Small intestine (tissue), 7 donors: ENCODE results near the gene TANGO6. TPM values are rescaled to one million over a fixed set of nuclear protein-coding genes. Genes with fewer than 3 reads are reported as not detected.

Experiments used
- DNase-seq, 2 donors: peaks; one replicate each; pipeline versions ENCODE4 v3.0.0 to v3.0.0-alpha.2; 2013
- FAIRE-seq: peaks from 2 replicates; lab custom pipeline; 2012; peaks lifted over from hg19 to GRCh38; lab: Jason Lieb, UNC
- H3K27ac ChIP-seq, 3 donors: one replicate each; pipeline ENCODE4 v1.5.1; 2013; ENCODE audit warnings: low read length in 2 of 3, mild to moderate bottlenecking in 2 of 3, control low read depth in 1 of 3, inconsistent platforms in 1 of 3, low read depth in 1 of 3, moderate library complexity in 1 of 3
- H3K27me3 ChIP-seq, 3 donors: one replicate each; pipeline ENCODE4 v1.6.1; 2013; ENCODE audit warnings: low read length in 3 of 3, inconsistent platforms in 1 of 3; ENCODE audit not compliant: control insufficient read depth in 3 of 3, insufficient read depth in 3 of 3
- H3K36me3 ChIP-seq, 3 donors: one replicate each; pipeline ENCODE4 v1.6.1; 2013; ENCODE audit warnings: low read length in 3 of 3, inconsistent platforms in 1 of 3, low read depth in 1 of 3, mild to moderate bottlenecking in 1 of 3, moderate library complexity in 1 of 3; ENCODE audit not compliant: control insufficient read depth in 3 of 3, insufficient read depth in 2 of 3
- H3K4me1 ChIP-seq, 3 donors: one replicate each; pipeline ENCODE4 v1.6.1; 2013; ENCODE audit warnings: low read length in 2 of 3, inconsistent platforms in 1 of 3, low read depth in 1 of 3, mild to moderate bottlenecking in 1 of 3, moderate library complexity in 1 of 3; ENCODE audit not compliant: control insufficient read depth in 3 of 3, insufficient read depth in 2 of 3
- H3K4me3 ChIP-seq, 3 donors: one replicate each; pipeline ENCODE4 v1.5.1; 2013; ENCODE audit warnings: low read length in 3 of 3, control low read depth in 1 of 3, inconsistent platforms in 1 of 3, low read depth in 1 of 3, mild to moderate bottlenecking in 1 of 3, moderate library complexity in 1 of 3
- H3K9me3 ChIP-seq, 2 donors: one replicate each; pipeline ENCODE4 v1.6.1; 2013; ENCODE audit warnings: low read depth in 1 of 2, low read length in 1 of 2; ENCODE audit not compliant: control insufficient read depth in 2 of 2, insufficient read depth in 1 of 2
- WGBS, 3 donors: extraction: QIAGEN DNeasy Blood & Tissue Kit; methylation state at CpG; one replicate each; pipeline ENCODE4 v1.1.7; 2013; 5-methylcytosine and 5-hydroxymethylcytosine counted together
- polyA plus RNA-seq, 4 donors: library from polyadenylated mRNA; stranded (reverse) in 3 of 4; unstranded in 1 of 4; fragments of 200-250 nt in 3 of 4; fragments of 120-200 nt in 1 of 4; gene quantifications; one replicate each; pipeline versions ENCODE4 v1.2.1 to v1.2.3, GENCODE V29; 2013
- donor health status: healthy with polysubstance abuse.
- donor health status: control.
- donor health status: control.
- donor health status: Bipolar disorder and iron deficiency.
- donor health status: healthy.

TANGO6 gene
- polyA plus RNA-seq, 4 donors, result 0.67 to 7.7 (median 2.9) TPM

GRCh38 chr16:68869492-68870088 lies 26.3 kb downstream of the TANGO6 start:
- H3K9me3 ChIP-seq, result peaks cover 0 to 13% of the 10 kb centered on the region in 2 donors
- H3K4me3 ChIP-seq, result no peak overlapping the region
- FAIRE-seq (no peak), DNase-seq (peak in 1 of 2 donors; percentile 34)
- WGBS, 3 donors, result 84 to 85% (median 84%) methylated on average over 4 of the region's 4 CpGs
- H3K27ac ChIP-seq, result no peak overlapping the region
- H3K36me3 ChIP-seq, result peaks cover 0 to 12% (median 0%) of the 10 kb centered on the region in 3 donors
- H3K4me1 ChIP-seq, result peaks cover 0 to 4% (median 2%) of the 10 kb centered on the region in 3 donors
- H3K27me3 ChIP-seq, result no peaks in the 10 kb centered on the region

DNA sequence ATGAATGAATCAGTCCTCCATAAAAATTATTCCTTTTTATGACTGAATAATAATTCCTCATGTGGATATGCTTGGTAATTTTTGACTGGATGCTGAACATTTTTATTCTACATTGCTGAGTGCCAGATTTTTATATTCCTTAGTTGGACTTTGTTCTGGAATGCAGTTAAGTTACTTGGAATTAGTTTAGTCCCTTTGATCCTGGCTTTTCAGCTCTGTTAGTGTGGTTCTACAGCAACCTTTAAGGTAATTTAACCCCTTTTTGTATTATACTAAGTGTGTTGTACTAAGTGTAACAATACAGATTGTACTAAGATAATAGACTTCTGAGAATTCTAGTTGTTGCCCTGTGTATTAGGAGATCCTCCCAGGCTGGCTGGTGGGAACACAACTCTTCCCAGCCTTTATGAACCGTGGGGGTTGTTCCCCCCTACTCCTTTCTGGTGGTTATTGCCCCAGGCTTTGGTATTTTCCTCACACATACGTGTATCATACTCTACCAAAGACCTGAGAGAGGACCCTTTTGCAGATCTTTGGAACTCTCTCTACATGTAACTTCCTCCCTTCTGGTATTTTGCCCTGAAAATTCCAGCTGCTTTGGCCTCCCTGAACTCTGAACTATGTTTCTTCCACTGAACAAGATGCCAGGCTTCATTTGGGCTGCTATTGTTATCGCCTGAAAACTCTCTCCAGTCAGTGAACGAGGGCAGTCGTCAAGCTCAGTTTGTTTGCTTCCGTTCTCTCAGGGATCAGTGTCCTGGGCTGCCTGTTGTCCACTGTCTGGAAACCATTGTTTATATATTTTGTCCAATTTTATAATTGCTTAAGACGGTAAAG lies 30.5 kb downstream of the TANGO6 start:
- Histone ChIP-seq H3K4me3 (no peak overlapping the region), H3K4me1 (peaks cover 0 to 4% (median 2%) of the 10 kb centered on the region in 3 donors), H3K27me3 (no peaks in the 10 kb centered on the region), H3K27ac (no peak overlapping the region), H3K36me3 (peaks cover 0 to 11% (median 2%) of the 10 kb centered on the region in 3 donors), H3K9me3 (peaks cover 0 to 13% of the 10 kb centered on the region in 2 donors)
- no peak for FAIRE-seq
- DNase-seq, result peak; percentile 53 to 74
- 46 to 64% (median 60%) methylated on average over 7 of the region's 7 CpGs for WGBS, 3 donors

- FAIRE-seq, result no peak
- WGBS, 3 donors, result 88 to 100% (median 100%) methylated on average over 2 to 3 of the region's 4 CpGs
- H3K36me3 ChIP-seq, result peaks cover 0 to 19% (median 2%) of the 10 kb centered on the region in 3 donors
Observed at GRCh38 chr16:68875871-68876270, 32.5 kb downstream of the TANGO6 start.

GRCh38 chr16:68883685-68884084 lies 40.4 kb downstream of the TANGO6 start:
- H3K9me3 ChIP-seq, result no peaks in the 10 kb centered on the region
- 93 to 95% (median 93%) methylated on average over 6 of the region's 6 CpGs for WGBS, 3 donors
- H3K4me3 ChIP-seq, result no peak overlapping the region
- no peak for FAIRE-seq
- H3K27me3 ChIP-seq, result no peaks in the 10 kb centered on the region
- H3K36me3 ChIP-seq, result peaks cover 0 to 14% (median 3%) of the 10 kb centered on the region in 3 donors
- H3K4me1 ChIP-seq, result no peaks in the 10 kb centered on the region
- H3K27ac ChIP-seq, result no peak overlapping the region
- DNase-seq, result no peak

More at GRCh38 chr16:68875871-68876270, 32.5 kb downstream of the TANGO6 start:
- Histone ChIP-seq H3K27ac (no peak overlapping the region), H3K4me1 (peaks cover 0 to 4% (median 2%) of the 10 kb centered on the region in 3 donors), H3K27me3 (no peaks in the 10 kb centered on the region), H3K4me3 (no peak overlapping the region), H3K9me3 (peaks cover 0 to 13% of the 10 kb centered on the region in 2 donors)
- no peak for DNase-seq

DNA sequence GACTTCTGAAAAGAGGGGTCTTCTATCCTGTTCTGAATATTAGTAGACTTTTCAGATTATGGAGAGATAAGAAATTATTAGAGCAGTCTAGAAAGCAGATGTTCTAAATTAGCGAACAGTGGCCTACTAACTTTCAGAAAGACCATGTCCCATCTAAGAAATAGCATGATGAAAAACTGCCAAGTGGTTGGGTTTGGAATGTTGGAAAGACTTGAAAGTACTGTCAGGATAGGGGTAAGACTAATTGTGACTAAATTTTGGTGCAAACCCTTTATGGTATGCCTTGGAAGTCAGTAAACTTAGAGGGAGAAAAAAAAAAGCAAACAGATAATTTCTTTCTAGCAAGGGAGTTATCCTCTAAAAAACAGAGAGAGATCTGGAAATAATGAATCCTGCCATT lies 41.1 kb downstream of the TANGO6 start:
- Histone ChIP-seq H3K27me3 (no peaks in the 10 kb centered on the region), H3K9me3 (no peaks in the 10 kb centered on the region), H3K4me1 (no peaks in the 10 kb centered on the region), H3K4me3 (no peak overlapping the region), H3K36me3 (peaks cover 0 to 8% (median 3%) of the 10 kb centered on the region in 3 donors), H3K27ac (no peak overlapping the region)
- no peak for DNase-seq
- FAIRE-seq, result no peak
- WGBS, 3 donors, result 78 to 100% (median 97%) methylated on average over 1 of the region's 1 CpG

DNA sequence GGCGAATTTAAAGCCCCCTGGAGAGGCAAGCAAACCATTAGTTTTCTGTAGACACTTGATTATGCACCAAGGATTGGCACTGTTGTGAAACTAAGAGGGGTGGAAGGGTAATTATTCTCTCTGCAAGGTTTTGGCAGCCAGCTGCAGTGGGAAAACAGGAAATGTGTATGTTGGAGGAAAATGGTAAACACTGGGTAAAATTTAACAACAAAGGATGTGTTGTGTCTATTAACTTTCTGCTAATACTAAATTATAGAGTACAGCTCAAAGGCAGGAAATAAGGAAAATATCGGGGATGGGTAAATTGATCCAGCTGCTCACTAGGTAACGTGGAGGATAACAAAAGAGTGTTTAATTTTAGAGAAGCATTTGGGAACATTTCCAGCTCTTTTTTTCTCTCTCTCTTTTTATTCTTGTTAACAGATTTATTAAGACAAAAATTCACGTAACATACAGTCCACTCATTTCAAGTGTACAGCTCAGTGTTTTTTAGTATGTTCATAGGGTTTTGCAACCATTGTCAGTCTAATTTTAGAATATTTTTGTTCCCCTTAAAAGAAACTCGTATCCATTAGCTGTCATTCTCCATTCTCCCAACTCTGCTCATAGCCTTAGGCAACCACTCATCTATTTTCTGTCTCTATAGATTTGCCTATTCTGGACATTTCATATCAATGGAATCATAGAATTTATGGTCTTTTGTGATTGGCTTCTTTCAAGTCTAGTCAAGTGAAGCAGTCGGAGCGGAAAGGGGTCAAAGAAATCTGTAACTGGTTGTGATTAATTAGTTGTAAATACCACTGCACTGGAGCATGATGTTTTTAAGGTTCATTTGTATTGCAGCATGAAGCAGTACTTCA lies 41.8 kb downstream of the TANGO6 start:
- DNase-seq (no peak), FAIRE-seq (no peak)
- peak overlapping the region in 1 of 3 donors; percentile 19 for H3K27ac ChIP-seq
- WGBS, 3 donors, result 66 to 88% (median 82%) methylated on average over 7 of the region's 7 CpGs
- no peaks in the 10 kb centered on the region for H3K9me3 ChIP-seq
- H3K27me3 ChIP-seq, result no peaks in the 10 kb centered on the region
- H3K36me3 ChIP-seq, result peaks cover 0 to 6% (median 3%) of the 10 kb centered on the region in 3 donors
- no peaks in the 10 kb centered on the region for H3K4me1 ChIP-seq
- H3K4me3 ChIP-seq, result no peak overlapping the region

- H3K36me3 ChIP-seq, result no peaks in the 10 kb centered on the region
- no peaks in the 10 kb centered on the region for H3K9me3 ChIP-seq
- no peak overlapping the region for H3K4me3 ChIP-seq
- no peaks in the 10 kb centered on the region for H3K4me1 ChIP-seq
- FAIRE-seq, result no peak
- no peak overlapping the region for H3K27ac ChIP-seq
- no peaks in the 10 kb centered on the region for H3K27me3 ChIP-seq
- no peak for DNase-seq
- 83 to 94% (median 89%) methylated on average over 1 of the region's 1 CpG for WGBS, 3 donors
Observed at GRCh38 chr16:68887107-68887506, 43.8 kb downstream of the TANGO6 start.
